IPS DF 4.7 (cell line): ENCODE results near the gene MATN1.

Experiments used
- DNase-seq: peaks from one replicate; pipeline ENCODE4 v3.0.0-alpha.2; 2013; ENCODE audit warnings: low spot score; ENCODE audit errors: extremely low read depth

Gene MATN1

DNA sequence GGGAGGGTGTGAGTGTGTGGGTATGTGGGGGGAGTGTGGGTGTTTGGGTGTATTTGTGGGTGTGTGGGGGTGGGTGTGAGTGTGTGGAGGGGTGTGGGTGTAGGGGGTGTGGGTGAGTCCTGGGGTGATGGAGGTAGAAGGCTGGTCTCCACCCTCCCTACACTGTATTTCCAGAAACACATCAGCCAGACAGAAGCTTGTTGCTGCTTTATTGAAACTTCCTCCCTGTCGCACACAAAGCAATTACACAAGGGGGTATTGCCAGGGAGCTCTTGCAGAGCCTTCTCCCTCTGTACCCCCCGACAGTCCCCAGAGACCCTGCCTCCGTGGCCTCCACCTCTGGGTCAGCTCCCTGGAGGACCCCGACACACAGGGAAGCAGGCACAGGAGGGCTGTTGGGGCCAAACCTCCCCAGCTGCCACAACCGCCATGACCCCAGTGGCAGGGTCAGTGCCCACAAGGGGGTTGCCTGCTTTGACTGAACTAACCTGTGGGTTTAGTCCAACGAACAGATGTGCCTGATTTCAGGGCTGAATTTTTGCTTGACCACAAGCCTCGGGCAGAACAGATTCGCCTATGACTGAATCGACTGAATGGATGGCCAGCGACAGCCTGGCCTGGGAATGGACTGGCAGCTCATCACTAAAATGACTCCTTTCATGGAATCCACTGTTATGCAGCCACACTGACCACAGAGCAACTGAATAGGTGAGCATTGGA lies 9.1 kb upstream of the MATN1 start:
- no peak for DNase-seq

DNA sequence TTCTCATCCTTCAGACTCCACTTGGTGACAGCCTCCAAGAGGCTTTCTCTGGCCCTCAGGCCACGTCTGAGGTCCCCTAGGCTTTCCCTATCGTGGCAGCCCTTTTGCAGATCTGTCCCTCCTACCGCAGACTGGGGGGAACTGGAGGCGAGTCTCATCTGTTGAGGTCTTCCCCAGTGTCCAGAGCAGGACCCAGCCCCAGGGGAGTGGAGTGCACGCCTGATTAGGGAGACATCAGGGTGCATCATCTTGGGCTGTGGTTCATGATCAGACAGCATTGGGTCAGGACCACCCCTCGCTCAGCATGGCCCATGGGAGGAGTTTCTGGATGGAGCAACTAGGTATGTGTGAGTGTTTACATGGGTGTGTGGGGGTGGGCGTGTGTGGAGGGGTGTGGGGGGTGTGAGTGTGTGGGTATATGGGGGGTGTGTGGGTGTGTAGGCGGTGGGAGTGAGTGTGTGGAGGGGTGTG lies 8.5 kb upstream of the MATN1 start:
- DNase-seq = no peak

DNA sequence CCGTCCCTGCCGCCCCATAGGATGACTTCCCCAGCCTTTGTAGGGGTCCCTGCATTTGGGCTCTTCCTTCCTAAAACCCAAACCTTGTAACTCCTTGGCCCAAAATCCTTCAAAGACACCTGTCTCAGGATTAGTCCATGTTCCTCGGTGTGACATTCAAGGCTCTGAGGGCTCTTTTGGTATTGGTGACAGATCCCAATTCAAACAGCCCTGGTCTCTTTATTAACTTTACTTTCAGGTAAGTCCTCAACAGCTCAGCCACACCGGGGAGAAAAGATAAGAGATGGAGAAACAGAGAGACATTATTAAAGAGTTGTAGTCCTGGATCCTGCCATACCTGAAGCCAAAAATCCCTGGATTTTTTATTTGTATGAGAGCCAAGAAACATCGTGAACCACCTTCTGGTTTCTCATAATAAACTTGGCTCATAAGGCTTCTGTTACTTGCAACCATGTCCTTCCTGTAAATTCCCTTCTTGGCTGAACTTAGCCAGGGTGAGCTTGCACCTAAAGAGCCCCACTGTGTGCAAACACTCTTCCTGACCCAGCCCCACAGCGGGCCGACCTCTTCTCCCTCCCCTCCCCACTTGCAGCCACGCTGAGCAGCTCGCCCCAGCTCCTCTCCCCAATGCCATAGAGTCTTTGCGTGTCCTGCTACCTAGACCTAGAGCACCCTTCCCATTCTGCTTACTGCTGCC lies 7.9 kb upstream of the MATN1 start:
- DNase-seq = no peak

DNA sequence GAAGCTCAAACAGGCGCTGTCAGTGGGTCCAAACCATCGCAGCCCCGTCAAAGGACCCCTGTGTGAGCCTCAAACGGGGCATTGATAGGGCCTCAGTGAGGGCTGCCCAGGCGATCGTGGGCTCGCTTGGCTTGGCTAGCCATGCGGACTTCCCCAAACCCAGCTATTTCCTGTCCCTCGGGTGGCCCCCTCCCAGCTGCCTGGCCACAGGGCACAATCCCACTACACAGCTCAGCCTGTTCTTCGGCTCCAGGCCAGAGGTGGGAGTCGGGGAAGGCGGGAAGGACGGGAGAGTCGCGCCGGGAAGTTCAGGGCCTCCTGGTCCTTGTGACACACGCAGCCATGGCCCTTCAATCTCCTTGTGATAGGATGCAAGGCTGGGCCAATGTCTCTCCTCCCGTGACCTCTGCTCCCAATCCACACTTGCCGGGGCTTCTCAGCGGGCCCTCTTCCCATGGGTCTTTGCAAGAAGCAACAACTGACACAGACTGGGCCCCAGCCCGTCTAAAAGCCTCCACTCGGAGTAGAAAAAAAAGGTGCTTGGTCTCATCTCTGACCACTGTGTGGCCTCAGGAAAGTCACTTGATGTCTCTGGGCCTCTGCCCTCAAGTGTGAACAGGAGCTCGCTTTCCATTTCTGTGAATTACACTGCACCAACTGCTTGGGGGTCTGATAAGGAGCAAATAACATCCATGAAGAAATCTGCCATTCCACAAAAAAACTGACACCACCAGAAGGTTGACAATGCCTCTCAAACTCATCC lies 7.1 kb upstream of the MATN1 start:
- no peak for DNase-seq

DNA sequence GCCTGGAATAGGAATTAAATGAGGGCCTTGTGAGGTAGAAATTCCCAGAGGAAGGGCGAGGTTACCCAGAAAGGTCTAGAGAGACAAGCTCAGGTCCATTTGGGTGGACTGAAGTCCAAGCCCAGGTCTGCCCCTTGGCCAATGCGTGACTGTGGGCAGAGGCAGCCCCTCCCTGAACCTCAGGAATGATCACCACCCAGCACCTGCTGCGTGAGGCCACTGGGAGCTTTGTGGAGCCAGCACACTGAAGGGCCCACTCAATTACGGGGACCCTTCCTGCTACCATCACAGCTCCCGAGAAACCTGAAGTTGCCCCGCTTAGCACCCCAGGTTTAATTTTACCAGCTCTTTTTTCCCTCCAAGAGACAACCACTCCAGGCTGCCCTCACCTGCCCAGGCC lies 6.5 kb upstream of the MATN1 start:
- DNase-seq = no peak

DNA sequence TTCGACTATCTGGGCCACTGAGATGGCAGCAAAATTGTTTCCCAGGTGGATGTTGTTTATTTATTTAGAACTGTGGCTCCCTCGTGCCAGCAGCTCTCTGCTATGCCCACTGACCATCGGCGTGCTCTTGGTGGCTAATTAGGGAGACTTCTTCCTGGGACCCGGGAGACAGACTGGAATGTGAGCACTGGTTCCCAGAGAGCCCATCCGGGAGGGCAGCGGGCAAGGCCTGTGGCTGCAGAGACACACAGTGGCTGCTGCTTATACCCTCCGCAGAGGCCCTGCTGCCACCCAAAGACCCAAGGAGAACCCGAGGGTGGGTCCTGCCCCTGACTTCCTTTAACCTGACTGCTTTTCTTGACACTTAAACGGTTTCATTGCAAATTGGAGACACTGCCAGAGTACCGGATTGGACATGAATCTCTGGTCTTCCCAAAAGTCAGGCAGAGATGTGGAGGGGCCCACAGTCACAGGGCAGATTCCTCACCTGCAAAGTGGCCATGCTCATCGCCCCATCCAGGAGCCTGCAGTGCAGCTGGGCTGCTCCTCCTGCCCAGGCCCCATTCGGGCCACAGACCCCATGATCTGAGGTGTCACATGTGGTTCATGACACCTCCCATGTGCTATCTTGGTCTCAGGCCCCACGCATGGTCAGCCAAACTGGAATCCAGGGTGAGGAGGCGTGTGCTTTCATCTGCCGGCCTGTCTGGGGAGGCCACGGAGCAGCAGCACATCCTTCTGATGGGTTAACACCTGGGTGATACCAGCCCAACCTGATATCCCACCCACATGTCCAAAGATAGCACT lies 5.7 kb upstream of the MATN1 start:
- no peak for DNase-seq

DNA sequence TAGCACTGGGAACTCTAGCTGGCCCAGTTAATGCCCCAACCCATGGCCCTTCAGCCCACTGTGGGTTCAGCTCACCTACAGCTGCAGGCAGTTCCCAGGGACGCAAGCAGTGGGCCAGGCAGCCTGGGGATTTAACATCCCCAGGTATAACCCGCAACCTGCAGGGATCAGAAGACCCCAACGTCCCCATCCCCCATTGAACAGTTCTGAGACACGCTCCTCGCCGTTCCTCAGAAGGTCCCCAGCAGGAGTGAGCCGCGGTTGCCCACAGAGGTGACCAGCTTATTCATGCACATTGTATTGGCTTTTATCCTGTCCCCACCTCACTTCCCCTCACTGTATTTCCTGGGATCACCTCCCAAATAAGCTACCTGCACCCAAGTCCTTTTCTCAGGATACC lies 5.0 kb upstream of the MATN1 start:
- DNase-seq = no peak

DNA sequence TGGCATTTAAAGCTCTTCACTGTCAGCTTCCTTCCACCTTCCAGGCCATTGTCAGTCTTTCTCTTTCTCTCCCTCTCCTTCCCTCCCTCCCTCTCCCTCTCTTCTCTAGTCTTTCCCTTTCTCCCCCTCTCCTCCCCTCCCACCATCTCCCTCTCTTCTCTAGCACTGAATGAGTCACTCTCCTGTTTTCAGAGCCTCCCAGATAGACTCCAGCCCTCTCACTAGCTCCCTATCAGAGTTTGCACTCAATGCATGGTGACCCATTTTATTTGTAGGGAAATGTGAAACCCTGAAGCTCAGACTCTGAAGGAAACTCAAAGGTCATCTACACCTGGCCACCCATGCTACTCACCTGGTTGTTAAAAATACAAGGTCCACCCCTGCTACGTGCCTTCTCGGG lies 4.4 kb upstream of the MATN1 start:
- no peak for DNase-seq

DNA sequence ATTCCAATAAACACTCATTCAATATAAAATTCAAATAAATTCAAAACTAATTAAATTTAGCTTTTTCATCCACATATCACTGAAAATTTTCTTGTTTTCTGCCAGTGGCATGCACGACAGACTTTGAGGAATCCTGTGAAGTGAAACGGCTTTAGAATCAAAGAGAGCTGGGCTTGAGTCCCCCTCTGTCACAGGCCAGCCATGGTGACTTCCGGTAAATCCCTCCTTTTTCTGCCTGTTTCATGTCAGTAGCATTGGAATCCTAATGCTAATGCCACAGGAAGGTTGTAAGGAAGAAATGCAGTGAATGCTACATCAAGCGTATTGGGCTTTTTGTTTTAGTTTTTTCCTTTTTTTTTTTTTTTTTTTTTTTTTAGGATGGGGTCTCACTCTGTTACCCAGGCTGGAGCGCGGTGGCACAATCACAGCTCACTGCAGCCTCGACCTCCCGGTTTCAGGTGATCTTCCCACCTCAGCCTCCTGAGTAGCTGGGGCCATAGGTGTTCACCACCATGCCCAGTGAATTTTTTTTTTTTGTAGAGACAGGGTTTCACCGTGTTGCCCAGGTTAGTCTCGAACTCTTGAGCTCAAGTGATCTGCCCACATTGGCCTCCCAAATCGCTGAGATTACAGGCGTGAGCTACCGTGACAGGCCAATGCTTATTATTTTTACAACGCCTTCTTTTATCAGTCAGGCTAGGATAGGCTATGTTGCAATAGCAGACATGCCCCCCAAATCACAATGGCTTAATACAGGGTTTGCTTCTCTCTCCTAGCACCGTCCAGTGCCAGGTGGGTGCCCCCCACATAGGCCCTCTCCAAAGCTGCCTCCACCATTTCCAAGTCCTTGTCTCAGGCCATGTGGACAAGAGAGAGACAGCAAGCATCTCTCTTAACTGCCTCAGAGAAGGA lies 3.6 kb upstream of the MATN1 start:
- no peak for DNase-seq

DNA sequence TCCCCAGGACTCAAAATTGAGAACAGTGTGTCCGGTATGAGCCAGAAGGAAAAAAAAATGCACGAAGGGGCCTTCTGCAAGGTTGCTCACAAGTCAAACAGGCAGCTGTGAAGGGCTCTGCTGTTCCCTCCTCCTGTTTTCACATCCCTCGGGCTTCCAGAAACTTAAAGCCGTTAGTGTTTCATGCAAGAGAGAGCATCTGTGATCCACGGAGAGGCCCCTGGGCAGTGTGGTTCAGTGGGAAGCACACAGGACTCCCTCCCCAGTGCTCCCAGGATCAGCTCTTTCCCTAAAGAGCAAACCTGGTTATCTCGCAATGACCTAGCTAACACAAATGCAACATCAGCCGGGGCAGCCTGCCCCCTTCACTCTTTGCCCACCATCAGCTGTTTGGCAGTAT lies 2.9 kb upstream of the MATN1 start:
- no peak for DNase-seq

DNA sequence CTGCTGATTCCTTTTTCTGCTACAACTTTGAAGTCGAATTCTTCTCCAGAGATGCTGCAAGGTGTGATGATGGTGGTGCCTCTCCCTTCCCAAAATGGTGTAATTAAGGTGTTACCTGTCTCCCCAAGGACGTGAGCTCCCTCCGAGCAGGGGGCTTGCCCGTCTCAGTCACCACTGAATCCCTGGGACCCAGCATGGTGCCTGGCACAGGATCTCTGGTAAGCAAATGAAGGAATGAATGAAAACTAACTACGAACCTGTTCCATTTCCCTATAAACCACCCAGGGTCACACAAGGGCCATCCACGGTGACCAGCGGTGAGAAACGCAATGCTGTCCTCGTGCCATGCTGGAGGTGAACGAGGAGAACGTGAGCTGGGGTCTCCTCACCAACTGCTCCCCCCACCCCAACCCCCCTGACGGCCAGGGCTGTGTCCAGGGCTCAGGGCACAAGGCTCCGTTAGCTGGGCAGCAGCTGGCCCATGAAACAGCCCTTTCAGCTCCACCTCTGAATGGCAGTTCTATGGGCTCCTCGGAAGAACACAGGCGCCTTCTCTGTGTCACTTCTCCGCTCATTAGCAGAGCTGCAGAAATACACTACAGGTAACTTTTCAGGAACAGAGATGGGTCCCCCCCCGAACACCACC lies 2.2 kb upstream of the MATN1 start:
- no peak for DNase-seq

DNA sequence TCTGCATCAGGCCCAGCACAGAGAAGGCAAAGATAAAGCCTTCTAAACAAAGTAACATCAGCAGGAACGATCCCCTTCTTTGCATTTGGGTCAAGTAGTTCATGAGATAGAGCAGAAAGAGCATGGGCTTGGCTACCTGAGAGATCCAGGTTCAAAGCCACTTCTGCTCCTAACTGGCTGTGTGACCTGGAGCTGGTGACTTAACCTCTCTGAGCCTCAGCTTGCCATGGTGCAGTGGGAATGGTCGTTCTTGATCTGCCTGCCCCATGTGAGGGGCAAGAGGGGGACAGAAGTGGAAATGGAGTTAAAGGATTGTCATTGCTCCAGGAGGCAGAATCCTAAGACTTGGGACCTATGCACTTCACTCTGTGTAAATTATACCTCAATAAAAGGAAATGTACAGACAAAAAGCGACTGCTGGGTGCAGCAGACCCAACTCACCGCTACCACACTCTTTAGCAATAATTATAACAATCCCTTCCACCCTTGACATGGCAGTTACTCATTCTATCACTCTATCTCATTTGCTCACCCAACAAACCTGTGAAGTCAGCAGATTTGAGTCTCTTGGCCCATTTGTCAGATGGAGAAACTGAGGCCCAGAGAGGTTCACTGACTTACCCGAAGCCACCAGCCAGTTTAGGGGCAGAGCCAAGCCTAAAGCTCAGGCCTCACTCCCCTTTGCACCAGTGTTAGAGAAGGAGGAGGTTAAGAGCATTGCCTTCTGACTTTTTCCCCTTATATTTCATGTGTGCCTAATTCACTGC lies 1.5 kb upstream of the MATN1 start:
- DNase-seq = no peak

DNA sequence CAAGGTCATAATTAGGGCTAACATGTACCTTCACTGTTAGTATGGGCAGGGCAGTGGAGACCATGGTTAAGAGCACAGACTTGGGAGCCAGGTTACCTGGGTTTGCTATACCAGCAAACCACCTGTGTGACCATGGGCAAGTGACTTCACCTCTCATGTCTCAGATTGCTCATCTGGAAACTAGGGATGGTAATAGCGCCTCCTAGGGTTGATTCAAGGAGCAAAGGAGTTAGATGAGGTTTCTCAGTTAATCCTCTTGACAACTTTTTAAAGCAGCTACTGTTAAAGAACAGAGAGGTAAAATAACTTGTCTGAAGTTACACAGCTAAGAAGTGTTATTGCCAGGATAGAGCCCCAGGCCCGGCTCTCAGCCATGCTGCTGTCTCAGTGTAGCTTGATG lies 790 bp upstream of the MATN1 start:
- DNase-seq = no peak

DNA sequence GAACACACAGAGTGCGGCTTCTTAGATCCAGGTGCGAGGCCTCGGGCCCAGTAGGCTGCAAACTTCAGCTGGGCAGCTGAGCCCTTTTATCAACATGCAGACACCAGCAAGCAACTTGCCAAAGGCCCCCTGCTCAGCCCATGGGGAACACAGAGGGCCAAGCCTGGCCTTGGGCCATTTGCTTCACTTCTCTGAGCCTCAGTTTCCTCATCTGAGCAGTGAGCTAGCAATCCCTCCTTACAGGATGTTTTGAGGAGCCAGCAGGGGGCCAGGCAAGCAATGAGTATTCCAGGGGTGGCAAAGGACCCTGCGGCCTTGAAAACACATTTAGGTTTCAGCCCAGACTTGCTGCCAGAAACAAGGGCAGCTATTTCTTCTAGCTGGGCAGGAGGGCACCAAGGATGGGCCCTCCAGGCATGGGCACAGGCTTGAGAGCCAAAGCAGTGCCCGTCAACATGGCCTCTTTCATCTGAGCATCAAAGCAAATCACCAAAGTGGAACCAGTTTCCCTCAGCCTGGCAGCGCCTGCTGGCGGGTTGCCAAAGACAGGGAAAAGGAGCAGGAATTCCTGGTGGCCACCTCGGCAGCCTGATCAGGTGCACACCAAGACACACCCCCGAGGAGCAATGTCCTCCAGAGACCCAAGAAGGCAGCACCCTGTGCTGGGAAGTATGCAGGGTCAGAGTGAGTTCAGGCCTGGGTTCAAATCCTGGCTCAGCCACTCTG lies 1.4 kb downstream of the MATN1 start:
- no peak for DNase-seq

DNA sequence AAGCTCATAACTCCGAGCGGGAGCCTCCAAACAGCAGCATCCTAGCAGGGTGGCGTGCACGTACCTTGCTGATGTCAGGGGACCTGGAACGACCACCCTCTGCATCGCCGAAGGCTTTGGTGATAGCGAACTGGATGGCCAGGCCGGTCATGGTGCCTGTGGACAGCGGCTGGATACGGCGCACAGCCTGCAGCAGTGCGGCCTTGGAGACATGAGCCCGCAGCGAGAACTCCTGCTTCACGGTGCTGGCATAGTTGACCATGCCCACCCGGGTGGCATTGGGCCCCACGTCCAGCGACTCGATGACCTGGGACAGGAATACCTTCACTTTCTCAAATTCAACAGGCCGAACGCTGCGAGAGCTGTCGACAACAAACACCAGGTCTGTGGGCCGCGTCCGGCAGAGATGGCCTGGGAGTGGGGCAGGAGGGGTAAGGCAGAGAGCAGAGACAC lies 2.0 kb downstream of the MATN1 start:
- DNase-seq = no peak

DNA sequence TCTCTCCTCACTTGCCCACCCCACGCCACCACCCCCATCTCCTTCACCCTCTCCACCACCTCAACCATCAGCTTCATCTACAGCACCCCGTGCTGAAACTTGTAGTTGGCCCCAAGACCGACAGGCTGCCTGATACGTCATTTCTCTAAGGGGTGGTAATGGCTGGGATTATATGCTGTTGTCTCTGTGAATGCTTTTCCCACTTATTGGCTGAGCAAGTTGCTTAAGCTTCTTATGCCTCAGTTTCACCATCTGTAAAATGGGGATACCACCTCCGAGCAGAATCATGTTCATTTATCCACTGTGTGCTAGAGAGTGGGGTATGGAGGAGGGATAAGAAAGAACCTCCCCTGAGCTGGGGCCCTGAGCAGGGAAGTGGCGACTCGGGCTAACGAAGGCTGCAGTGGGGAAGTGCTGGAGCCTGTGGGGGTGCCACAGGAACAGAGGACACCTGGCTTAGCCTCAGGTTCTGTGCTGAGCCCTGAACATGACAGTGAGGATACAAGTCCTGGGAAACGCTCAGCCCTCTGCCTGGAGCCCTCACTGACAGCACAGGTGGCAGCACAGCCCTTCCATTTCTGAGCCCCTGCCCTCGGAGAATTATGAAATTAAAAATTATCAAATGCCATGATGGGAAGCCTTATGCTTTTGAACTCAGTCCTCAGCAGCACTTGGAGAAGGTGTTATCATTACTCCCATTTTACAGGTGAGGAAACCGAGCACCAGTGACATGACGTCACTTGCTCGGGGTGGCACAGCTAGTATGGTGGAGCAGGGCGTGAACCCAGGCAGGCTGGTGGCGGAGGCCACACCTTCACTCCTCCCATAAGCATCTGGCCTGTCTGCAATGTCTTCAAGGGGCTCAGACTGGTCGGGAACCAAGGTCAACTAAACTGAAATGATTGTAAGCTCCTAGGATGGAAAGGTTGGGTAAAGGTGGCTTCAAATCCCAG lies 2.8 kb downstream of the MATN1 start:
- no peak for DNase-seq
